ENCODE measurements around the gene SH3RF1. TPM values are rescaled to one million over a fixed set of nuclear protein-coding genes. Genes with fewer than 3 reads are reported as not detected.
A peak's percentile ranks its signal among the peaks of the same experiment; 100 is the strongest.

The SH3RF1 gene
- total and polyA plus RNA-seq, 4 donors = 1.8 to 7.9 (median 3.5) TPM

DNA sequence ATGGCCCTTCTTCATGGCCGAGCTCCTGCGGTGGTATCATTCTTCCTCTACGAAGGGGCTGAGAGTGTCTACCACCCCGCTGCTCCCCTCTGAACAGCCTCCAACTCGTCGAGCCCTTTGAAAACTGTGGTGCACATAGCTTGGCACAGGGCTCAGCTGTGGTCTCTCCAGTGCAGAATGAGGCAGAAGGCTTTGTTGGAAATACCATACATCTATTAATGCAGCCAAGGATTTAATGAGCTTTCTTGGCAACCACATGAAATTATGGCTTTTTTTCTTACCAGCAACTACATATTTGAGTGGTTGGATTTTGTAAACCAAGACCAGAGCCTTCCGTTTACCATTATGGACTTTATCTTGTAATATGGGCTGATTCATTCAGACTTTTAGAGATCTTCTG is 199.0 kb downstream of the SH3RF1 start:
- DNase-seq (ENCODE audit: low spot score) = no peak
- TF ChIP-seq, protein P1, sequence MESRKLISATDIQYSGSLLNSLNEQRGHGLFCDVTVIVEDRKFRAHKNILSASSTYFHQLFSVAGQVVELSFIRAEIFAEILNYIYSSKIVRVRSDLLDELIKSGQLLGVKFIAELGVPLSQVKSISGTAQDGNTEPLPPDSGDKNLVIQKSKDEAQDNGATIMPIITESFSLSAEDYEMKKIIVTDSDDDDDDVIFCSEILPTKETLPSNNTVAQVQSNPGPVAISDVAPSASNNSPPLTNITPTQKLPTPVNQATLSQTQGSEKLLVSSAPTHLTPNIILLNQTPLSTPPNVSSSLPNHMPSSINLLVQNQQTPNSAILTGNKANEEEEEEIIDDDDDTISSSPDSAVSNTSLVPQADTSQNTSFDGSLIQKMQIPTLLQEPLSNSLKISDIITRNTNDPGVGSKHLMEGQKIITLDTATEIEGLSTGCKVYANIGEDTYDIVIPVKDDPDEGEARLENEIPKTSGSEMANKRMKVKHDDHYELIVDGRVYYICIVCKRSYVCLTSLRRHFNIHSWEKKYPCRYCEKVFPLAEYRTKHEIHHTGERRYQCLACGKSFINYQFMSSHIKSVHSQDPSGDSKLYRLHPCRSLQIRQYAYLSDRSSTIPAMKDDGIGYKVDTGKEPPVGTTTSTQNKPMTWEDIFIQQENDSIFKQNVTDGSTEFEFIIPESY (IDR thresholded peaks at IDR 0.05) = no peak
- TF ChIP-seq, protein P2, sequence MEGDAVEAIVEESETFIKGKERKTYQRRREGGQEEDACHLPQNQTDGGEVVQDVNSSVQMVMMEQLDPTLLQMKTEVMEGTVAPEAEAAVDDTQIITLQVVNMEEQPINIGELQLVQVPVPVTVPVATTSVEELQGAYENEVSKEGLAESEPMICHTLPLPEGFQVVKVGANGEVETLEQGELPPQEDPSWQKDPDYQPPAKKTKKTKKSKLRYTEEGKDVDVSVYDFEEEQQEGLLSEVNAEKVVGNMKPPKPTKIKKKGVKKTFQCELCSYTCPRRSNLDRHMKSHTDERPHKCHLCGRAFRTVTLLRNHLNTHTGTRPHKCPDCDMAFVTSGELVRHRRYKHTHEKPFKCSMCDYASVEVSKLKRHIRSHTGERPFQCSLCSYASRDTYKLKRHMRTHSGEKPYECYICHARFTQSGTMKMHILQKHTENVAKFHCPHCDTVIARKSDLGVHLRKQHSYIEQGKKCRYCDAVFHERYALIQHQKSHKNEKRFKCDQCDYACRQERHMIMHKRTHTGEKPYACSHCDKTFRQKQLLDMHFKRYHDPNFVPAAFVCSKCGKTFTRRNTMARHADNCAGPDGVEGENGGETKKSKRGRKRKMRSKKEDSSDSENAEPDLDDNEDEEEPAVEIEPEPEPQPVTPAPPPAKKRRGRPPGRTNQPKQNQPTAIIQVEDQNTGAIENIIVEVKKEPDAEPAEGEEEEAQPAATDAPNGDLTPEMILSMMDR (IDR thresholded peaks at IDR 0.05; ENCODE audit: low read depth, low read length, missing input control) = no peak
- no peak for TF ChIP-seq GABPA (IDR thresholded peaks at IDR 0.05 in 1 of 2, conservative IDR thresholded peaks at IDR 0.05 in 1 of 2)
- no peak overlapping the region for H3K9ac ChIP-seq (ENCODE audit: low read depth in 1 of 2, low read length in 2 of 2)
- H3K27ac ChIP-seq (ENCODE audit: low read depth in 1 of 2, low read length in 2 of 2) = no peak overlapping the region
- H3K36me3 ChIP-seq (ENCODE audit: control insufficient read depth in 4 of 4, insufficient read depth in 3 of 4, low read depth in 1 of 4, low read length in 3 of 4) = no peaks in the 10 kb centered on the region
- WGBS = 87% methylated on average over 7 of the region's 7 CpGs
- no peaks in the 10 kb centered on the region for H3K27me3 ChIP-seq (ENCODE audit: control insufficient read depth in 4 of 4, insufficient read depth in 4 of 4, low read length in 3 of 4)
- peaks cover 5 to 14% (median 6%) of the 10 kb centered on the region in 4 donors for H3K4me1 ChIP-seq (ENCODE audit: control insufficient read depth in 4 of 4, insufficient read depth in 4 of 4, low read length in 3 of 4)
- no peak overlapping the region for H3K4me3 ChIP-seq (ENCODE audit: low read depth in 1 of 3, low read length in 3 of 3)
- H3K9me3 ChIP-seq (ENCODE audit: control insufficient read depth in 4 of 4, low read length in 3 of 4) = no peaks in the 10 kb centered on the region

DNA sequence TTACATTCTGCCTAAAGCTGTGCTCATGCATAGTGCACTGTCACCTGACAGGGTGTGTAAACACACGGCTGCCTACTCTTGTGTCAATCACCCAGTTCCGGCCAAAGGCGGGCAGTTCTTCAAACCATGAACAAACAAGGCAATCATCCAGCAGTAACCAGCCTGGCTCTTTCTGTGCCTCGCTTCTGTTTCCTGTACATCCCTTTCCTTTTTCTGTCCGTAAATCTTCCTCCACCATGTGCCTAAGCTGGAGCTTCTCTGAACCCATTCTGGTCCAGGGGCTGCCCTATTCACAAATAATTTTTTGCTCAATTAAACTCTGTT is 199.9 kb downstream of the SH3RF1 start:
- H3K27me3 ChIP-seq (ENCODE audit: control insufficient read depth in 4 of 4, insufficient read depth in 4 of 4, low read length in 3 of 4) = no peaks in the 10 kb centered on the region
- 36% methylated on average over 5 of the region's 5 CpGs for WGBS
- no peaks in the 10 kb centered on the region for H3K9me3 ChIP-seq (ENCODE audit: control insufficient read depth in 4 of 4, low read length in 3 of 4)
- H3K4me3 ChIP-seq (ENCODE audit: low read depth in 1 of 3, low read length in 3 of 3) = no peak overlapping the region
- H3K4me1 ChIP-seq (ENCODE audit: control insufficient read depth in 4 of 4, insufficient read depth in 4 of 4, low read length in 3 of 4) = peaks cover 5 to 14% (median 6%) of the 10 kb centered on the region in 4 donors
- H3K36me3 ChIP-seq (ENCODE audit: control insufficient read depth in 4 of 4, insufficient read depth in 3 of 4, low read depth in 1 of 4, low read length in 3 of 4) = no peaks in the 10 kb centered on the region
- H3K9ac ChIP-seq (ENCODE audit: low read depth in 1 of 2, low read length in 2 of 2) = no peak overlapping the region
- no peak for DNase-seq (ENCODE audit: low spot score)
- TF ChIP-seq, protein P3, sequence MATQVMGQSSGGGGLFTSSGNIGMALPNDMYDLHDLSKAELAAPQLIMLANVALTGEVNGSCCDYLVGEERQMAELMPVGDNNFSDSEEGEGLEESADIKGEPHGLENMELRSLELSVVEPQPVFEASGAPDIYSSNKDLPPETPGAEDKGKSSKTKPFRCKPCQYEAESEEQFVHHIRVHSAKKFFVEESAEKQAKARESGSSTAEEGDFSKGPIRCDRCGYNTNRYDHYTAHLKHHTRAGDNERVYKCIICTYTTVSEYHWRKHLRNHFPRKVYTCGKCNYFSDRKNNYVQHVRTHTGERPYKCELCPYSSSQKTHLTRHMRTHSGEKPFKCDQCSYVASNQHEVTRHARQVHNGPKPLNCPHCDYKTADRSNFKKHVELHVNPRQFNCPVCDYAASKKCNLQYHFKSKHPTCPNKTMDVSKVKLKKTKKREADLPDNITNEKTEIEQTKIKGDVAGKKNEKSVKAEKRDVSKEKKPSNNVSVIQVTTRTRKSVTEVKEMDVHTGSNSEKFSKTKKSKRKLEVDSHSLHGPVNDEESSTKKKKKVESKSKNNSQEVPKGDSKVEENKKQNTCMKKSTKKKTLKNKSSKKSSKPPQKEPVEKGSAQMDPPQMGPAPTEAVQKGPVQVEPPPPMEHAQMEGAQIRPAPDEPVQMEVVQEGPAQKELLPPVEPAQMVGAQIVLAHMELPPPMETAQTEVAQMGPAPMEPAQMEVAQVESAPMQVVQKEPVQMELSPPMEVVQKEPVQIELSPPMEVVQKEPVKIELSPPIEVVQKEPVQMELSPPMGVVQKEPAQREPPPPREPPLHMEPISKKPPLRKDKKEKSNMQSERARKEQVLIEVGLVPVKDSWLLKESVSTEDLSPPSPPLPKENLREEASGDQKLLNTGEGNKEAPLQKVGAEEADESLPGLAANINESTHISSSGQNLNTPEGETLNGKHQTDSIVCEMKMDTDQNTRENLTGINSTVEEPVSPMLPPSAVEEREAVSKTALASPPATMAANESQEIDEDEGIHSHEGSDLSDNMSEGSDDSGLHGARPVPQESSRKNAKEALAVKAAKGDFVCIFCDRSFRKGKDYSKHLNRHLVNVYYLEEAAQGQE (IDR thresholded peaks at IDR 0.05) = peak; percentile 60
- TF ChIP-seq HNF4G (IDR thresholded peaks at IDR 0.05) = no peak
- TF ChIP-seq FOXA2 (IDR thresholded peaks at IDR 0.05) = peak; percentile 96
- no peak for TF ChIP-seq EGR1 (IDR thresholded peaks at IDR 0.05; ENCODE audit: low read depth in 2 of 2)
- TF ChIP-seq NR2F2 (IDR thresholded peaks at IDR 0.05) = no peak
- TF ChIP-seq RAD21 (IDR thresholded peaks at IDR 0.05) = peak; percentile 42 to 54
- TF ChIP-seq, protein P4, sequence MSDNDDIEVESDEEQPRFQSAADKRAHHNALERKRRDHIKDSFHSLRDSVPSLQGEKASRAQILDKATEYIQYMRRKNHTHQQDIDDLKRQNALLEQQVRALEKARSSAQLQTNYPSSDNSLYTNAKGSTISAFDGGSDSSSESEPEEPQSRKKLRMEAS (IDR thresholded peaks at IDR 0.05) = peak; percentile 73
- peak; percentile 76 for TF ChIP-seq SP1 (IDR thresholded peaks at IDR 0.05)
- TF ChIP-seq, protein P1 (IDR thresholded peaks at IDR 0.05) = peak; percentile 57
- peak in 1 of 2 donors; percentile 80 for TF ChIP-seq RXRA (IDR thresholded peaks at IDR 0.05)
- TF ChIP-seq, protein P2 (IDR thresholded peaks at IDR 0.05; ENCODE audit: low read depth, low read length, missing input control) = no peak
- peak in 1 of 2 donors; percentile 37 for TF ChIP-seq JUND (IDR thresholded peaks at IDR 0.05)
- peak; percentile 65 for TF ChIP-seq YY1 (IDR thresholded peaks at IDR 0.05)
- peak; percentile 95 for TF ChIP-seq FOXA1 (IDR thresholded peaks at IDR 0.05)
- TF ChIP-seq HNF4A (conservative IDR thresholded peaks at IDR 0.05) = peak; percentile 26 to 59
- H3K27ac ChIP-seq (ENCODE audit: low read depth in 1 of 2, low read length in 2 of 2) = peak overlapping the region; percentile 77 to 86

Data from liver (tissue), 9 donors.